Parathyroid adenoma (tissue), 2 donors: ENCODE measurements around the gene KLF8.
"Not testable (repeated sequence)": the region's sequence is repeated elsewhere in the genome, so short reads cannot be mapped to it uniquely, and the experiment has no call there.

Experiments
- H2AFZ ChIP-seq: fragments of 300-600 bp; sonication (generic); one replicate; pipeline ENCODE4 v1.7.0; 2017; ENCODE audit warnings: antibody characterized with exemption, mild to moderate bottlenecking
- H3K27ac ChIP-seq: fragments of 300-600 bp; sonication (generic); one replicate; pipeline ENCODE4 v1.7.0; 2017
- H3K27me3 ChIP-seq: fragments of 300-600 bp; sonication (generic); one replicate; pipeline ENCODE4 v1.7.0; 2017; ENCODE audit warnings: low read length; ENCODE audit not compliant: control insufficient read depth, insufficient read depth
- H3K36me3 ChIP-seq: fragments of 300-600 bp; sonication (generic); one replicate; pipeline ENCODE4 v1.7.0; 2017; ENCODE audit warnings: low read length; ENCODE audit not compliant: control insufficient read depth, insufficient read depth
- H3K4me1 ChIP-seq: fragments of 300-600 bp; sonication (generic); one replicate; pipeline ENCODE4 v1.7.0; 2017; ENCODE audit warnings: control low read depth
- H3K4me2 ChIP-seq: fragments of 300-600 bp; sonication (generic); one replicate; pipeline ENCODE4 v1.7.0; 2017; ENCODE audit warnings: low read length
- H3K4me3 ChIP-seq: fragments of 300-600 bp; sonication (generic); one replicate; pipeline ENCODE4 v1.7.0; 2017; ENCODE audit warnings: low read depth, low read length
- H3K79me2 ChIP-seq: fragments of 300-600 bp; sonication (generic); one replicate; pipeline ENCODE4 v1.7.0; 2017; ENCODE audit warnings: control low read depth
- H3K9ac ChIP-seq: fragments of 300-600 bp; sonication (generic); one replicate; pipeline ENCODE4 v1.7.0; 2017; ENCODE audit warnings: mild to moderate bottlenecking
- H3K9me3 ChIP-seq: fragments of 300-600 bp; sonication (generic); one replicate; pipeline ENCODE4 v1.7.0; 2017; ENCODE audit warnings: low read length; ENCODE audit not compliant: control insufficient read depth
- TF ChIP-seq, protein P1 (sequence below): fragments of 300-600 bp; sonication (generic); IDR thresholded peaks from one replicate; pipeline ENCODE4 v1.7.0; 2017; ENCODE audit warnings: antibody characterized with exemption, mild to moderate bottlenecking
- donor health status: primary hyperparathyroidism.

The KLF8 gene

DNA sequence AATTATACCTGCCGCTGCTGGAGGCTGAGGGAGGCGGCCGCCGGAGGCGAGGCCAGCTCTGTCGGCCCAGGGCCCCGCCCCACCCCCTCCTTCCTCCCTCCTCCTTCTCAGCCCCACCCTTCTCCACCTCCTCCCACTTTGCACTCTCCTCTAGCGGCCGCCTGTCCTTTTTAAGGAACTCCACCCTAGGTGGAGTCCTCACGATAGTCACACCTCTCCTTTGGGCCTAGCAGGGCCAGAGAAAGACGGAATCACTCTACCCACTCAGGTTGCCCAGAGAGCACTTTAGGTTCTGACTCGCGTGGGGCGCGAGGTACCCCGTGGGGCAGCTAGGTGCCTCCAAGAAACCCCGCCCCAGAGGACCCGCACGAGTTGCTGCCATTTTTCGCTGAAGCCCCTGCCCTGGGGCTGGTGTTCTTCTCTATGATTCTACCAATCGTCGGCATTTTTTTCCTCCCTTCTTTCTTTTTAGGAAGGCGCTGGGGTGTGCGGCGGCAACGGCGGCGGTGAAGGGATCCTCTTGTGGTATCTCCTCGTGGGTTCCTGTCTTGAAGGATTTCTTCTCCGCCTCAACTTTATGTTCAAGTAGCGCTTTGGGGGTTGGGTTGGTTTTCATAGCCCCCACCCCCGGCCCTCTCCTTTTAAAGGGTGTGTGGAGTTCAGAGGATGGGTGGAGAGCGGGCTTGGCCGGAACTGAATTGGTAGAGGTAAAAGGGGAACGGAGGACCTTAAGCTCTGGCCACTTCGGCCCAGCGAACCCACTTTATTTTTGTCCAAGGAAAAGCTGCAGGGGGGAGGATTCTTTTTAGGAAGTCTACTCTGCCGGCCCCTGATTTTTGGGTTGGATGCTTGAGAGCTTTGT, at the start of gene KLF8:
Gene KLF8 (plus strand): TSS at position 136 of the 862 bp plus-strand sequence. CDS start 979 bp downstream, outside the sequence.
- no peaks in the 10 kb centered on the region for H3K9me3 ChIP-seq
- no peak within 1 kb of the TSS for H3K9ac ChIP-seq
- H3K36me3 ChIP-seq: no peaks in the 10 kb centered on the region
- peak within 1 kb of the TSS; percentile 85 for H2AFZ ChIP-seq
- peak within 1 kb of the TSS; percentile 58 for H3K4me2 ChIP-seq
- TF ChIP-seq, protein P1, sequence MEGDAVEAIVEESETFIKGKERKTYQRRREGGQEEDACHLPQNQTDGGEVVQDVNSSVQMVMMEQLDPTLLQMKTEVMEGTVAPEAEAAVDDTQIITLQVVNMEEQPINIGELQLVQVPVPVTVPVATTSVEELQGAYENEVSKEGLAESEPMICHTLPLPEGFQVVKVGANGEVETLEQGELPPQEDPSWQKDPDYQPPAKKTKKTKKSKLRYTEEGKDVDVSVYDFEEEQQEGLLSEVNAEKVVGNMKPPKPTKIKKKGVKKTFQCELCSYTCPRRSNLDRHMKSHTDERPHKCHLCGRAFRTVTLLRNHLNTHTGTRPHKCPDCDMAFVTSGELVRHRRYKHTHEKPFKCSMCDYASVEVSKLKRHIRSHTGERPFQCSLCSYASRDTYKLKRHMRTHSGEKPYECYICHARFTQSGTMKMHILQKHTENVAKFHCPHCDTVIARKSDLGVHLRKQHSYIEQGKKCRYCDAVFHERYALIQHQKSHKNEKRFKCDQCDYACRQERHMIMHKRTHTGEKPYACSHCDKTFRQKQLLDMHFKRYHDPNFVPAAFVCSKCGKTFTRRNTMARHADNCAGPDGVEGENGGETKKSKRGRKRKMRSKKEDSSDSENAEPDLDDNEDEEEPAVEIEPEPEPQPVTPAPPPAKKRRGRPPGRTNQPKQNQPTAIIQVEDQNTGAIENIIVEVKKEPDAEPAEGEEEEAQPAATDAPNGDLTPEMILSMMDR: no peak
- H3K4me1 ChIP-seq: peaks cover 2% of the 10 kb centered on the region
- H3K4me3 ChIP-seq: peak within 1 kb of the TSS; percentile 46
- H3K27ac ChIP-seq: peak within 1 kb of the TSS; percentile 74
- H3K27me3 ChIP-seq: no peaks in the 10 kb centered on the region
- H3K79me2 ChIP-seq: no peaks in the 10 kb centered on the region

DNA sequence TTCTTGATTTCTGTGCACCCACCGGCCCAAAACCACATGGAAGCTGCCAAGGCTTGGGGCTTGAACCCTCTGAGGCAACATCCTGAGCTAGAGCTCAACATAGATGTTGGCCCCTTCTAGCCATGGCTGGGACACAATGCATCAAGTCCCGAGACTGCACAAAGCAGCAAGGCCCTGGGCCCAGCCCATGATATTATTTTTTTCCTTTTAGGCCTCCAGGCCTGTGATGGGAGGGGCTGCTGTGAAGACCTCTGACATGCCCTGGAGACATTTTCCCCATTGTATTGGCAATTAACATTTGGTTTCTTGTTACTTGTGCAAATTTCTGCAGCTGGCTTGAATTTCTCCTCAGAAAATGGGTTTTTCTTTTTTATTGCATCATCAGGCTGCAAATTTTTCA, 25.2 kb upstream of the KLF8 start:
- H3K9ac ChIP-seq, H2AFZ ChIP-seq, H3K4me3 ChIP-seq, H3K79me2 ChIP-seq, H3K27me3 ChIP-seq, H3K4me2 ChIP-seq, H3K4me1 ChIP-seq, H3K9me3 ChIP-seq, H3K27ac ChIP-seq, H3K36me3 ChIP-seq: not testable (repeated sequence)

DNA sequence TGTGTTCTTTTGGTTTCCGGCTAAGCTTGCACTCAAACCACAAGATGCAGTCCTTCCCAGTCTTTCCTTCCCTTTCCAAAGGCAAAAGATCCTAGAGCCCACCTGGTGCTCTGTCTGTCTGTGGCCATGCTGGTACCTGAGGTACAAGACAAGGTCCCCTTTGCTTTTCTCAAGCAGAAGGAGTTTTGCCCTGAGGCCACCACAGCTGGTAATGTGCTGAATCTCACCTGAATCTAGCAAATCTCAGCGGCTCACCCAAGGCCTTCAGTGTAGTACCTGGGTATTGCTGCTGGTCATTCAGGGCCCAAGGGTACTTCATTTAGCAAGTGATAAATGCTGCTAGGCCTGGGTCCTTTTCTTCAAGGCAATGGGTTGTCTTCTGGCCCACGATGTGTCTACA, 20.5 kb upstream of the KLF8 start:
- Histone ChIP-seq H3K4me2 (no peak overlapping the region), H3K9me3 (no peaks in the 10 kb centered on the region), H3K4me3 (no peak overlapping the region), H3K79me2 (no peaks in the 10 kb centered on the region), H3K27ac (no peak overlapping the region), H3K27me3 (no peaks in the 10 kb centered on the region), H3K4me1 (no peaks in the 10 kb centered on the region), H2AFZ (no peak overlapping the region), H3K36me3 (no peaks in the 10 kb centered on the region), H3K9ac (no peak overlapping the region)
- TF ChIP-seq, protein P1: no peak

DNA sequence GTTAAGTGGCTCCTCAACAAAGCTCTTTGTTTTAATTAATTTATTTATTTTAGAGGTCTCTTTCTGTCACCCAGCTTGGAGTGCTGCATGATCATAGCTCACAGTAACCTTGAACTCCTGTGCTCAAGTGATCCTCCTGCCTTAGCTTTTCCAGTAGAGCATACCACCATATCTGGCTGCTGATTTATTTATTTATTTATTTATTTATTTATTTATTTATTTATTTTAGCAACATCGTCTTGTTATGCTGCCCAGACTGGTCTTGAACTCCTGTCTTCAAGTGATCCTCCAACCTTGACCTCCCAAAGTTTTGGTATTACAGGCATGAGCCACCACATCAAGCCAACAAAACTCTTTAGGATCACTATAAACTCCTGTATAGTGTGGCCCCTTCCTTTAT, 15.8 kb upstream of the KLF8 start:
- no peak overlapping the region for H3K4me2 ChIP-seq
- no peak overlapping the region for H3K9ac ChIP-seq
- H3K27me3 ChIP-seq: no peaks in the 10 kb centered on the region
- no peaks in the 10 kb centered on the region for H3K79me2 ChIP-seq
- no peak overlapping the region for H3K4me3 ChIP-seq
- no peaks in the 10 kb centered on the region for H3K9me3 ChIP-seq
- no peak overlapping the region for H2AFZ ChIP-seq
- no peak overlapping the region for H3K27ac ChIP-seq
- no peaks in the 10 kb centered on the region for H3K36me3 ChIP-seq
- H3K4me1 ChIP-seq: no peaks in the 10 kb centered on the region
- TF ChIP-seq, protein P1: no peak

DNA sequence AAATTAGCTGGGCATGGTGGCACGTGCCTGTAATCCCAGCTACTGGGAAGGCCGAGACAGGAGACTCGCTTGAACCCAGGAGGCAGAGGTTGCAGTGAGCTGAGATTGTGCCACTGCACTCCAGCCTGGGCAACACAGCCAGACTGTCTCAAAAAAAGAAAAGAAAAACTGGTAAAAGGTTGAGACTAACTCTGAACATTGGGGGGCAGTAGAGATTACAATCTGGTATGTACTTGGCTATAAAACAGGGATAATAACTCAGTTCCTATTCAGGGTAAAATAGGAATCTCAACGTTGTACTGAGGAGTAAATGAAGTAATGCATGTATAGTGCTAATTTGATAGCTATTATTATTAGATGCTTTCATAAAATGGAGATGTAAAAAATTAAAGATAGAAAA, 12.5 kb upstream of the KLF8 start:
- Histone ChIP-seq H3K4me3 (no peak overlapping the region), H2AFZ (no peak overlapping the region), H3K27ac (no peak overlapping the region), H3K36me3 (no peaks in the 10 kb centered on the region), H3K79me2 (no peaks in the 10 kb centered on the region), H3K4me1 (no peaks in the 10 kb centered on the region), H3K4me2 (no peak overlapping the region), H3K27me3 (no peaks in the 10 kb centered on the region), H3K9me3 (no peaks in the 10 kb centered on the region), H3K9ac (no peak overlapping the region)
- TF ChIP-seq, protein P1: no peak
